ENCODE data around the gene INPP4B.
"Not testable (repeated sequence)": the region's sequence is repeated elsewhere in the genome, so short reads cannot be mapped to it uniquely, and the experiment has no call there.

Gene INPP4B

GRCh38 chr4:142548491-142548890 is 297.6 kb downstream of the INPP4B start:
- DNase-seq, result no peak

- DNase-seq, result peak in 1 of 56 donors; percentile 6
Observed at GRCh38 chr4:142547974-142548373, 298.1 kb downstream of the INPP4B start.

GRCh38 chr4:142544594-142544993 is 301.5 kb downstream of the INPP4B start:
- DNase-seq, result no peak

GRCh38 chr4:142544039-142544438 is 302.1 kb downstream of the INPP4B start:
- no peak for DNase-seq

GRCh38 chr4:142540483-142540804 is 305.7 kb downstream of the INPP4B start:
- DNase-seq, result no peak

- DNase-seq, result no peak
Observed at GRCh38 chr4:142539796-142540482, 306.2 kb downstream of the INPP4B start.

- no peak for DNase-seq
Observed at GRCh38 chr4:142535009-142535408, 311.1 kb downstream of the INPP4B start.

- no peak for DNase-seq
Observed at GRCh38 chr4:142532054-142532453, 314.0 kb downstream of the INPP4B start.

- DNase-seq, result no peak
Observed at GRCh38 chr4:142530728-142531127, 315.4 kb downstream of the INPP4B start.

GRCh38 chr4:142528433-142528832 is 317.7 kb downstream of the INPP4B start:
- no peak for DNase-seq

- no peak for DNase-seq
Observed at GRCh38 chr4:142523111-142523510, 323.0 kb downstream of the INPP4B start.

GRCh38 chr4:142519342-142519741 is 326.8 kb downstream of the INPP4B start:
- DNase-seq, result no peak

- DNase-seq, result no peak
Observed at GRCh38 chr4:142516686-142517526, 329.2 kb downstream of the INPP4B start.

- DNase-seq, result no peak
Observed at GRCh38 chr4:142512161-142512560, 333.9 kb downstream of the INPP4B start.

GRCh38 chr4:142509881-142510280 is 336.2 kb downstream of the INPP4B start:
- no peak for DNase-seq

GRCh38 chr4:142509381-142509780 is 336.7 kb downstream of the INPP4B start:
- DNase-seq, result not testable (repeated sequence)

GRCh38 chr4:142500966-142501365 is 345.1 kb downstream of the INPP4B start:
- DNase-seq, result no peak

GRCh38 chr4:142497606-142498005 is 348.5 kb downstream of the INPP4B start:
- DNase-seq, result no peak

- no peak for DNase-seq
Observed at GRCh38 chr4:142493255-142494110, 352.6 kb downstream of the INPP4B start.

- DNase-seq, result no peak
Observed at GRCh38 chr4:142485452-142485851, 360.6 kb downstream of the INPP4B start.

GRCh38 chr4:142480244-142480643 is 365.9 kb downstream of the INPP4B start:
- no peak for DNase-seq

- DNase-seq, result no peak
Observed at GRCh38 chr4:142475663-142476062, 370.4 kb downstream of the INPP4B start.

Measured in nucleus accumbens (tissue), 56 donors.